Skeletal muscle satellite cell (primary cell): ENCODE data around the gene MAU2. TPM values are rescaled to one million over a fixed set of nuclear protein-coding genes. Genes with fewer than 3 reads are reported as not detected.

Source experiments
- H3K27me3 ChIP-seq: 2 replicates; pipeline ENCODE4 v1.7.0; 2013; ENCODE audit warnings: low read length; ENCODE audit not compliant: control insufficient read depth, insufficient read depth
- H3K36me3 ChIP-seq: 2 replicates; pipeline ENCODE4 v1.7.0; 2013; ENCODE audit warnings: mild to moderate bottlenecking, control low read depth, low read length; ENCODE audit not compliant: insufficient read depth
- H3K4me1 ChIP-seq: 2 replicates; pipeline ENCODE4 v1.7.0; 2013; ENCODE audit warnings: low read length; ENCODE audit not compliant: control insufficient read depth, insufficient read depth
- H3K4me2 ChIP-seq: 2 replicates; pipeline ENCODE4 v1.7.0; 2013; ENCODE audit warnings: mild to moderate bottlenecking, low read length
- H3K4me3 ChIP-seq: 2 replicates; pipeline ENCODE4 v1.7.0; 2013; ENCODE audit warnings: low read length
- H3K9ac ChIP-seq: 2 replicates; pipeline ENCODE4 v1.7.0; 2013; ENCODE audit warnings: mild to moderate bottlenecking, low read depth, low read length, moderate library complexity
- H3K9me3 ChIP-seq: replicated peaks from 2 replicates; pipeline ENCODE4 v1.7.0; 2013; ENCODE audit warnings: mild to moderate bottlenecking, control low read depth, low read length
- total RNA-seq: library from RNA; depleted of rRNA; stranded (reverse); fragments of >200 nt; gene quantifications from 2 replicates; pipeline ENCODE4 v1.2.3, GENCODE V29; 2012; rRNA removed

Gene MAU2
- 24.8 and 29.9 TPM in 2 replicates for total RNA-seq

DNA sequence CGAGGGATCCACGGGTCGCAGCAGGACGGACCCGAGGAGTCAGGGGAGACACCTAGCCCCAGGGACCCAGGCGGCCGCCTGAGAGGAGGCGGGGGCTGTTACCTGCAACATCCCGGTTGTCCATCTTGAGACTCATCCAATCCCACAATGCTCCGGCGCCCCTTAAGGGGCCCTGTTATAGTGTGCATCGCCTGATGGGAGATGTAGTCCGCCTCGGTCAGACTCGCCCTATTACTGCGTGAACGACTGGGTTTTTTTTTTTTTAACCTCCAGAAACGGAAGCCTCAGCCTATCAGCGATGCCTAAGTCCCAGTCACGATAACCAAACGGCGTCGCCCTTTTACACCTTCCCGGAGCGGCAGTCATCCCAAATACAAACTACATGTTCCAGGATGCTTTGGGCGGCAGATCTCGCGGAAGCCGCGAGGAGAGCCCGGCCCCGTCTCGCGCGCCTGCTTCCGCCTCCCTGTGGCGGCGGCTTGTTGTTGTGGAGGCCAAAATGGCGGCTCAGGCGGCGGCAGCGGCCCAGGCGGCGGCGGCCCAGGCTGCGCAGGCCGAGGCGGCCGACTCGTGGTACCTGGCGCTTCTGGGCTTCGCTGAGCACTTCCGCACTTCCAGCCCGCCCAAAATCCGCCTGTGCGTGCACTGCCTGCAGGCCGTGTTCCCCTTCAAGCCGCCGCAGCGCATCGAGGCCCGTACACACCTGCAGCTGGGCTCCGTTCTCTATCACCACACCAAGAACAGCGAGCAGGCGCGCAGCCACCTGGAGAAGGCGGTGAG lies at the start of gene MAU2, which contains the start of gene SUGP1:
MAU2 (plus strand) TSS at position 469 of the 780 bp plus-strand sequence; CDS start at position 500, 31 bp downstream.
SUGP1 (minus strand) TSS at position 149 of the 780 bp plus-strand sequence; CDS start at position 136, 13 bp downstream.
- no peaks in the 10 kb centered on the region for H3K27me3 ChIP-seq
- peak within 1 kb of the TSS; percentile 95 for H3K4me3 ChIP-seq
- H3K4me1 ChIP-seq: peaks cover 20% of the 10 kb centered on the region
- H3K9ac ChIP-seq: peak within 1 kb of the TSS; percentile 98
- H3K9me3 ChIP-seq: no peaks in the 10 kb centered on the region
- peak within 1 kb of the TSS; percentile 94 for H3K4me2 ChIP-seq
- peaks cover 18% of the 10 kb centered on the region for H3K36me3 ChIP-seq

GRCh38 chr19:19271828-19272599 lies 48.6 kb upstream of the MAU2 start:
- Histone ChIP-seq H3K9me3 (no peaks in the 10 kb centered on the region), H3K27me3 (peaks cover 11% of the 10 kb centered on the region), H3K4me1 (peaks cover 9% of the 10 kb centered on the region), H3K4me2 (no peak overlapping the region), H3K36me3 (peaks cover 12% of the 10 kb centered on the region), H3K9ac (no peak overlapping the region), H3K4me3 (no peak overlapping the region)

DNA sequence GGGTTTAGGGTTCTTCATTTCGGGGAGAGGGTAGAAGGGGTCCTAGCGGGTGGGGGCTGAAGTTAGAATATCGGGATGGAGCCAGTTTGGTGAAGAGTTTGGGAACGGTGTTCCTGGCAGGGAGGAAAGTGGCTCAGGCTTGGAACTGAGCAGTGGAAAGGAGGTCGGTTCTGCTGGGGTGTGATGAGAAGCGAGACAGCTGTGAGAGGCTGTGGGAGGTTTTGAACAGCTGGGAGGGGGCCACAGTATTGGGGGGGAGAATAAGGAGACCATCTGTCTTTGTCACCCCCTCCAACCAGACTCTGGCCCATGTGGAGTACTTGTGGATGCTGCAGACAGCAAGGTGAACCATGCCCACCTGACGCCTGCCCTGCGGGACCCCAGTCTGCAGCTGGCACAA lies 46.5 kb upstream of the MAU2 start:
- Histone ChIP-seq H3K36me3 (peaks cover 32% of the 10 kb centered on the region), H3K4me1 (peaks cover 9% of the 10 kb centered on the region), H3K4me2 (no peak overlapping the region), H3K27me3 (peaks cover 6% of the 10 kb centered on the region), H3K9ac (no peak overlapping the region), H3K9me3 (no peaks in the 10 kb centered on the region), H3K4me3 (no peak overlapping the region)

- Histone ChIP-seq H3K4me3 (no peak overlapping the region), H3K9ac (no peak overlapping the region), H3K36me3 (peaks cover 40% of the 10 kb centered on the region), H3K4me1 (peaks cover 9% of the 10 kb centered on the region), H3K27me3 (no peaks in the 10 kb centered on the region), H3K4me2 (no peak overlapping the region), H3K9me3 (no peaks in the 10 kb centered on the region)
Observed at GRCh38 chr19:19274716-19275565, 45.7 kb upstream of the MAU2 start.

DNA sequence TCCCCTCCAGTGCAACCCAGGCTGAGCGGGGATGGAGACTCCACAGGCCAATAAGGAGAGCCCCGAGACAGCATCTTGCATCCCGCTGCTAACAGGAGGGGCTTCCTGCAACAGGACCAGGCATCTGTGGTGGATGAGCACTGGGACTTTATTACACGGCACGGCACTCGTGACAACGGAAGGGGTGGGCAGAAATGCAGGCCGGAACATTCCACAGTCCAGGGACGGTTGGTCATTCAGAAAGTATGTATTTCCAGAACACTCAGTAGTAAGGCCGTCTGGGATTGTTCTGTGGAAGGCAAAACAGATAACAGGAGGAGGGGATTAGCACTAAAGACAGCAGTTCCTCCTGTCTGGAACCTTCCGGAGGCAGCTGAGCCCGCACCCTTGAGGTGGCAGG lies 44.2 kb upstream of the MAU2 start:
- H3K36me3 ChIP-seq: peaks cover 47% of the 10 kb centered on the region
- peak overlapping the region; percentile 2 for H3K4me2 ChIP-seq
- H3K9ac ChIP-seq: peak overlapping the region; percentile 31
- H3K4me1 ChIP-seq: peaks cover 9% of the 10 kb centered on the region
- H3K27me3 ChIP-seq: no peaks in the 10 kb centered on the region
- H3K9me3 ChIP-seq: no peaks in the 10 kb centered on the region
- no peak overlapping the region for H3K4me3 ChIP-seq

- peaks cover 51% of the 10 kb centered on the region for H3K36me3 ChIP-seq
- H3K9ac ChIP-seq: peak overlapping the region; percentile 31
- H3K4me1 ChIP-seq: peaks cover 9% of the 10 kb centered on the region
- no peak overlapping the region for H3K4me3 ChIP-seq
- H3K9me3 ChIP-seq: no peaks in the 10 kb centered on the region
- H3K4me2 ChIP-seq: peak overlapping the region; percentile 2
- no peaks in the 10 kb centered on the region for H3K27me3 ChIP-seq
Observed at GRCh38 chr19:19276851-19277250, 43.8 kb upstream of the MAU2 start.

- H3K4me3 ChIP-seq: no peak overlapping the region
- peaks cover 51% of the 10 kb centered on the region for H3K36me3 ChIP-seq
- H3K9ac ChIP-seq: no peak overlapping the region
- H3K4me2 ChIP-seq: no peak overlapping the region
- H3K27me3 ChIP-seq: no peaks in the 10 kb centered on the region
- peaks cover 9% of the 10 kb centered on the region for H3K4me1 ChIP-seq
- H3K9me3 ChIP-seq: no peaks in the 10 kb centered on the region
Observed at GRCh38 chr19:19278315-19278714, 42.3 kb upstream of the MAU2 start.

DNA sequence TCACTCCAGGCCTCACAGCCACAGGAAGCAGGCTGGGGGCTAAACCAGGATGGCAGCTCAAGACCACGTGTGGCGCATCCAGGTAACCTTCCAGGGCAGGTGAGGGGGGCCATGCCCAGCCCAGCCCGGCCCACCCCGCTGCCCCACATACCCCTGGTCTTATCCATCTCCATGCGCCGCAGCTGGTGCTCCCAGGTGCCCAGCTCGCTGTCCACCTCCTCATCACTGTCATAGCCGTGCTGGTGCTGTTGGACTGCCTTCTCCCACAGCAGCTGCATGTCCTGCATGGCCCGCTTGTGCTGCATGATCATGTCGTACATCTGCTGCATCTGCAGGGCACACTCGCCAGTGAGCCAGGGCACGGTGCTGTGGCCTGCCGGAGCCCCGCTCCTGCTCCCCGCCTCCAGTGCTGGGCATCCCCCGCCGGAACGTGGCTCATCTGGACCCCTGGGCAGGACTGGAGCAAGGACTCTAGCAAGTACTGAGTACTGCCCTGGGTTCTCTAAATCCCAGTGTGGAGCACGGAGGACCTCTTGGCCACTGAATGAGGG lies 41.5 kb upstream of the MAU2 start:
- H3K4me2 ChIP-seq: no peak overlapping the region
- H3K27me3 ChIP-seq: no peaks in the 10 kb centered on the region
- peaks cover 56% of the 10 kb centered on the region for H3K36me3 ChIP-seq
- no peak overlapping the region for H3K9ac ChIP-seq
- no peak overlapping the region for H3K4me3 ChIP-seq
- H3K9me3 ChIP-seq: no peaks in the 10 kb centered on the region
- peaks cover 9% of the 10 kb centered on the region for H3K4me1 ChIP-seq

DNA sequence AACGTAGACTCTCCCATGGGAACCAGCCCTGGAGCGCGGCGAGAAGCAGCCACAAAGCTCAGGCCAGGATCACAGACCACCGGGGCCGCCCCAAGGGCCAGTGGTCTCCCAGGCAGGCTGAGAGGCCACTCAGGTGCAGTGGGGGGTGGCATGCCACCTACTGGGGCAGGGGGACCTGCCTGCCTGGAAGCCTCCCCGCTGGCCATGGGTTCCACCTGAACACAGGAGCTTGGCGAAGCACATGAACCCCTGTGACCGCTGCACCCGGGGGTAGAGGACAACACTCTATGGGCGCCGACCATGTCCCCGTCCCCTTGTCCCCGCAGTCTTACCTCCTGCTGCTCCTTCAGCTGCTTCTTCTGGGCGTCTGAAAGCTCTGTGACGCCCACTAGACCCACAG lies 40.8 kb upstream of the MAU2 start:
- H3K4me1 ChIP-seq: peaks cover 9% of the 10 kb centered on the region
- H3K27me3 ChIP-seq: no peaks in the 10 kb centered on the region
- peaks cover 56% of the 10 kb centered on the region for H3K36me3 ChIP-seq
- H3K4me2 ChIP-seq: no peak overlapping the region
- no peaks in the 10 kb centered on the region for H3K9me3 ChIP-seq
- H3K9ac ChIP-seq: no peak overlapping the region
- no peak overlapping the region for H3K4me3 ChIP-seq

DNA sequence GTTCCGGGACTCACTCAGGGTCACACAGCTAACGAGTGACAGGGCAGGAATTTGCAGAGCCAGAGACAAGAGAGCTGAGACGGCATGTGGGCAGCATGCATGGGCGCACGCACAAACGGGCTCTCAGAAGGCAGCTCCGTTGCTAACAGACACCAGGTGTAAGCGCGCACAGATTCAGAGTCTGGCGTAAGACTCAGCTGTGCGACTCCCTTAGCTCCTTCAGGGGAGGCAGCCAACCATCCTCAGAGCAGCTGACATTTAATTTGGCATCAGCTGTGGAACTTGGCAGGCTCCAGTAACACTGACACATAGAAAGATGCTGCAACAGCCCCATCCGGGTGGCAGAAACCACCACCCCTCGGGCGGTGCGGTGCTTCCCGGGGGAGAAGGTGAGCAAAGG lies 40.1 kb upstream of the MAU2 start:
- Histone ChIP-seq H3K4me2 (no peak overlapping the region), H3K9ac (no peak overlapping the region), H3K36me3 (peaks cover 54% of the 10 kb centered on the region)

GRCh38 chr19:19285686-19286085 lies 34.9 kb upstream of the MAU2 start:
- Histone ChIP-seq H3K4me2 (no peak overlapping the region), H3K4me1 (no peaks in the 10 kb centered on the region), H3K36me3 (peaks cover 24% of the 10 kb centered on the region), H3K9me3 (no peaks in the 10 kb centered on the region), H3K4me3 (no peak overlapping the region), H3K27me3 (no peaks in the 10 kb centered on the region), H3K9ac (no peak overlapping the region)

More for the DNA sequence above, 40.1 kb upstream of the MAU2 start:
- Histone ChIP-seq H3K9me3 (no peaks in the 10 kb centered on the region), H3K4me3 (no peak overlapping the region), H3K27me3 (no peaks in the 10 kb centered on the region), H3K4me1 (peaks cover 9% of the 10 kb centered on the region)
